Panc1 (cell line): ENCODE results near the gene ACAD9.

Source experiments
- CTCF ChIP-seq: fragments of 450-650 bp; IDR thresholded peaks from 2 replicates; pipeline ENCODE4 v1.5.1; 2017; ENCODE audit warnings: mild to moderate bottlenecking
- POLR2AphosphoS5 ChIP-seq: IDR thresholded peaks from 2 replicates; pipeline ENCODE4 v1.6.1; 2012; ENCODE audit warnings: mild to moderate bottlenecking, low read depth, low read length, moderate library complexity
- REST ChIP-seq, 2 experiments: IDR thresholded peaks; 2 replicates each; pipeline ENCODE4 v1.6.1; 2011 to 2012; ENCODE audit warnings: low read depth in 2 of 2, control low read depth in 1 of 2, low read length in 1 of 2, mild to moderate bottlenecking in 1 of 2, moderate library complexity in 1 of 2; ENCODE audit not compliant: insufficient read depth in 1 of 2
- TCF7L2 ChIP-seq: IDR thresholded peaks from 2 replicates; pipeline ENCODE4 v1.6.1; 2011; ENCODE audit warnings: mild to moderate bottlenecking, low read depth, low read length, inconsistent platforms

- TF ChIP-seq CTCF (no peak), POLR2AphosphoS5 (no peak), REST (IDR thresholded peaks at IDR 0.05; ENCODE audit: insufficient read depth in 1 of 2, low read depth in 2 of 2, low read length in 1 of 2) (no peak), TCF7L2 (no peak)
These were observed 27.5 kb downstream of the ACAD9 start for GRCh38 chr3:128906804-128907525.
